ENCODE results near the gene PELI2. TPM values are rescaled to one million over a fixed set of nuclear protein-coding genes. Genes with fewer than 3 reads are reported as not detected.

The PELI2 gene
- total RNA-seq, 1 donor from 2014 or later: 15.5 TPM

DNA sequence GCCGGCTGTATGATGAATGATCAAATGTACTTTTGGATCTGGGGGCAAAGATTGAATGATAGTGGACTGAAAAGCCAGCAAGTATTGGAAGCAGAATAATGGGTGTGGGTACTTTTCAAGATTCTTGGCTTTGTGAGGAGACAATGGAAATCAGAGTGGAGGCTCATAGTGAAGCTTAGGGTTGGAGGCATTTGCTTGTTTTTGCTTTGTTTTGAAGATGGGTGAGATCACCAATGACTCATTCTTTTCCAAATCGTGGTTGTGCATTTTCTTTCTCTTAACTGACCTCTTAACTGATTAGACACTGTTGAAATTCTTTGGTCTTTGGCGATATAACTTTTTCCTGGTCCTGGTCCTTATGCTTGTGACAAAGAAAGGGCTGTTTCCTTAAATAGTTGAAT lies 54.4 kb downstream of the PELI2 start:
- no peak for DNase-seq (ENCODE audit: low spot score)

- no peak for DNase-seq (ENCODE audit: low spot score)
Observed at GRCh38 chr14:56173365-56173922, 55.2 kb downstream of the PELI2 start.

- no peak for DNase-seq (ENCODE audit: low spot score)
Observed at GRCh38 chr14:56175773-56176172, 57.6 kb downstream of the PELI2 start.

- DNase-seq (ENCODE audit: low spot score): no peak
Observed at GRCh38 chr14:56176530-56176929, 58.3 kb downstream of the PELI2 start.

DNA sequence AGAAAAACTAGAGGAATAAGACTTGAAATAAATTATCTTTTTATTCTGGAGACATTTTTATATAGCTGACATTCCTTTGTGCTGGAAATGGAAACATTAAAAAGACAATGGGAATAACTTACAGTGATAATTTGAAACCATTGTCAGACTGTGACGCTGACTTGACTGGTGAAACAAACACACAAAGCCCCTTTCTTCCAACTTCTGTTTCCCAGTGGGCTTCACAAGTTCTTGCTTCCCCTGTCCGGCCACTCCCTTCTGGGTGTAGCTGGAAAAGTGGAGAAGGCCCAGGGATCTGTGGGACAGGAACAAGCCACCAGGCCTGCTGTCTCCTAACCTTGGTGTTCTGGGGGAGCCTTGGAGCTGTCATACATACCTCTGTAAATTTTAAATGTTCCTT lies 58.8 kb downstream of the PELI2 start:
- DNase-seq (ENCODE audit: low spot score): no peak

- DNase-seq (ENCODE audit: low spot score): no peak
Observed at GRCh38 chr14:56180754-56181542, 62.7 kb downstream of the PELI2 start.

- no peak for DNase-seq (ENCODE audit: low spot score)
Observed at GRCh38 chr14:56181681-56182085, 63.5 kb downstream of the PELI2 start.

GRCh38 chr14:56182410-56182809 lies 64.2 kb downstream of the PELI2 start:
- no peak for DNase-seq (ENCODE audit: low spot score)

- DNase-seq (ENCODE audit: low spot score): no peak
Observed at GRCh38 chr14:56183631-56184157, 65.5 kb downstream of the PELI2 start.

DNA sequence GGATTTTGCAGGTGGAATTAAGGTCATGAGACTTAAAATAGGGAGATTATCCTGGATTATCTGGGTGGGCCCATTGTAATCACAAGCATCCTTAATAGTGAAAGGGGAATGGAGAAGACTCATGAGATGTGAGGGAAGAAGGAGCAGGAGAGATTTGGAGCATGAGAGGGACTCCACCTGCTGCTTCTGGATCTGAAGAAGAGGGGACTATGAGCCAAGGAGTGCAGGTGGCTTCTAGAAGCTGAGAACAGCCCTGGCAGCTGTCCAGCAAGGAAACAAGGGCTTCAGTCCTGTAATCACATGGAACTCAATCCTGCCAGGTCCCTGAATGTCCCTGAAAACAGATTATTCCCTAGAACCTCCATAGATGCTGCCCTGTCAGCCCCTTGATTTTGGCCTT lies 67.8 kb downstream of the PELI2 start:
- no peak for DNase-seq (ENCODE audit: low spot score)

GRCh38 chr14:56187736-56188135 lies 69.5 kb downstream of the PELI2 start:
- no peak for DNase-seq (ENCODE audit: low spot score)

- DNase-seq (ENCODE audit: low spot score): no peak
Observed at GRCh38 chr14:56189307-56189706, 71.1 kb downstream of the PELI2 start.

DNA sequence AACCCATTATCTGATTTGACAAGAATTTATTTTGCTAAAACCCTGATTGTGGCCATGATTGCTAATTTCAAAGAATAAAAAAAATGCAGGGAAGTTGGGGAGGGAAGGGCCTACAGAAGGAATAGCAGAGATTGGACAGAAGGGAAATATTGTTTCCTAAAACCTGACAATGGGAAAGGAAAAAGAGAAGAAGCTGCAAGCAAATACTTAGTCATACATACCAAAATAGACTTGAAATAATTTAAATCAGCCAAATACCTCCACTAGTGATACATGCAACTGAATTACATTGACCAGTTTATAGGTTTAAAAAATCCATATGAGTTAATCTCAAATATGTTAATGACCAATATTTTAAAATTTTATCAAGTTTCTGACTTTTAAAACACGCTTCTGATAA lies 75.1 kb downstream of the PELI2 start:
- DNase-seq (ENCODE audit: low spot score): no peak

- no peak for DNase-seq (ENCODE audit: low spot score)
Observed at GRCh38 chr14:56194042-56194441, 75.8 kb downstream of the PELI2 start.

GRCh38 chr14:56195223-56195622 lies 77.0 kb downstream of the PELI2 start:
- no peak for DNase-seq (ENCODE audit: low spot score)

DNA sequence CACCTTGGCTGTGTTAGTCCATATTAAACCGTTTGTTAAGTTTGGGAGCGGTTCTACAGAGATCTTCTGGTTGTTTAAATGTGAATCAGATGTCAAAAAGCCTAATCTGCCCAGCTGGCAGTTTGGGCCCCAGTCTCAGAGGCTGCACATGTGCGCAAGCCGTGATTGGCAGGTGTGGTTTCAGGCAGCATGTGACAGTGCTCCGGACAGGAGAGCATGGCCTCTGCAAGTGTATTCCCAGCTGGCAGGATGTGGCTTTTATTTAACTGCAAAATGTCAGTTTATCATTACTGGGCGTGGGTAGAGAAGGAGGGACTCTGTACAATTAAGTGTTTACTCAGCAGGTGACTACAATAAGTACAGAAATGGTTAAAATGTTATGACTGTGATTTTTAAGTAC lies 77.5 kb downstream of the PELI2 start:
- no peak for DNase-seq (ENCODE audit: low spot score)

- DNase-seq (ENCODE audit: low spot score): no peak
Observed at GRCh38 chr14:56196274-56196673, 78.1 kb downstream of the PELI2 start.

DNA sequence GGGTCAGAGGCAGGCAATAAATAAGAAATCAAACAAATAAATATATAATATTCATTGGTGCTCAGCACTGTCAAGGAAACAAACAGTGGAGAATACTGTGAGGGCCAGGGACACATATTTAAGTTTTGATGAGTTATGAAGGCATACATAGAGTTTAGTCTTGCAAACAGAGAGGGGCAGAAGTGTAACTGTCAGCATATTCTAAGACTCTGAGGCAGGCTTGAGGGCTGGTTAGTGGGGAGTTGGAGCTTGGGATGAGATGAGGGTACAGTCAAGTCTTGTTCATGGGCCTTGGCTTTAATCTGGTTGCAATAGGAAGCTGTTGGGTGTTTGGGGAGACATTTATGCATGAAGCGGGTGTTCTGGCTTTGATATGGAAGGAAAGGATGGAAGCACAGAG lies 78.9 kb downstream of the PELI2 start:
- DNase-seq (ENCODE audit: low spot score): no peak

- DNase-seq (ENCODE audit: low spot score): no peak
Observed at GRCh38 chr14:56198438-56198837, 80.2 kb downstream of the PELI2 start.

DNA sequence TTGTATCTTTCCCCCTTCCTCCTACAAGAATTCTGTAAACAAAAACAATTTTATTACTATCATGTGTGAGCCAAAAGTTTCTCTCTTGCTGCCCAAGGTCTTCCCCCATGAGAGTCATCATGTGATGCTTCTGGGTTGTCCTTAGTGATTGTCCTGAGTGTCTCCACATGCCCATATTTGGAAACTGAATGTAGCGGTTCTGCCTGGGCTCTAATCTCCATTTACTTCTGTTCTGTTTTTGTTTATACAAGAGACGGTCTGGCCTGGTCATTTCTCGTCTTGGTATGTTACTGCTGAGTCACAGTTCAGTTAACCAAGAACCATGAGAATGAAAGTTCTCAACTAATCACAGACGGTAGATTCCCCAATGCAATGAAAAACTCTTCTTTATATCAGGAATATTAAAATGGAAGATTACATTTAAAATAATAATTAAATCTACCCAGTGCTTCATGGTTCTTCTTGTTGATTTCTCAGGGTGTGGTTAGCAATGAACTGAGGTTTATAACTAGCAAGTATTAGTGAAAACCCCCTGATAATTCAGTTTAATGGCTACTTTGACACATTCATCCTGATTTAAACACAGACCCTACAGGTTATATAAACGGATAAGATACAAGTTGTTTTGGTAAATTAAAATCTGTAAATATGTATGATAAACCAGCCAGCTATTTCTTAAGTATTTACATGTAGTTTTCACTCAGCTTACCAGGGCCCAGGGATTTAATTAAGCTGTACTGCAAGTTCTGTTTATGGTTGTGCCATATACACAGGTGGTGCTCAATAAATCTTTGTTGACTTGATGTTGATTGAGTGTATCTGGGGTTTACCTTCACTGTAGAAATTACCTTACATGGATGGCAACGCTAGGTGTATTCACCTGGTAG lies 81.1 kb downstream of the PELI2 start:
- peak; percentile 51 for DNase-seq (ENCODE audit: low spot score)

DNA sequence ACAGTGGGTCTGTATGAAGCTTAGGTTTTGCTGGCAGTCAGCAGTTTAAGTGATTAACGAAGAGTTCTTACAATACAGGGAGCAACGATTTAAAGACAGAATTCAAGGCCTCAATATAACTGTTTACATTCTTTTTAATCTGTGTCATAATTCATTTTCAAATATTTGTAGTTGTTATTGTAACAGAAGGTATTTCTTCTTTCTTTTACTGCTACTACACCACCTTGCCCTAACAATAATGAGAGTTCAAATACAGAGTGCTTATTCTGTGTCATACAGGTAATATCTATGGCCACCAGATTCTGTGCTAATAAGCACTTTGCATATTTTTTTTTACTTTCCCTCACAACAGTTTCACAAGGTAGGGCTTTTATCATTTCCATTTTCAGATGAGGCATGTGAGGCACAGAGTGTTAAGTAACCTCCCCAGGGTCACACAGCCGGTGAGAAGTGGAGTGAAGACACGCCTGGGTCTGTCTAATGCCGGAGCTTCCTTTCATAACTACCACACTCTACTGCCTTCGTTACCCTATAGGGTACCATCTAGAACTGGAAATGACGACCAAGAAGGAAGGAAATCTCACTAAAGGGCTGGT lies 81.9 kb downstream of the PELI2 start:
- no peak for DNase-seq (ENCODE audit: low spot score)

DNA sequence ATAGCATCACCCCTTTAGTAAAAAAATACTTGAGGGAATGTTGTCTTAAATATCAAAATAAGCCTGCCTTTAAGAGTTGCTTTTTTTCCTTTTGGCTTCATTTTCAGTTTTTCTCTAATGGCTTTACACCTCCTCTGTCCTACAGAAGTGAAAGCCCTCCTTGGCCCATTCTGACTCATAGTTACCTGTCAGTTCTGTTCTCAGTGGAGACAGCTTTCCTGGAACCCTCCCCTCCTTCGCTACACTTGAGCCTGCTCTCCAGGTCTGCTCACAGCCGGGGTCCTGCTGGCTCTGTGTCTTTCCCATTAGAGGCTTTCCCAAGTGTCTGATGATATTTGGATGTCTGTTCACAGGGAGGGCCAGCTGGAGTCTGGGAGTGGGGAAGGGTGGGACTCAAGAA lies 84.0 kb downstream of the PELI2 start:
- no peak for DNase-seq (ENCODE audit: low spot score)
